Trophoblast cell (in vitro differentiated cells and primary cell): ENCODE data around the gene NDRG2.
A peak's percentile ranks its signal among the peaks of the same experiment; 100 is the strongest.

Source experiments
- DNase-seq, 2 donors: peaks; one replicate each; pipeline ENCODE4 v3.0.0-alpha.2; 2016
- H2AFZ ChIP-seq: 2 replicates; pipeline ENCODE4 v1.6.1; 2013; ENCODE audit warnings: low read length, moderate library complexity, mild to moderate bottlenecking; ENCODE audit not compliant: insufficient read depth, poor library complexity
- H2AK5ac ChIP-seq: 2 replicates; pipeline ENCODE4 v1.6.1; 2013; ENCODE audit warnings: mild to moderate bottlenecking, low read length
- H2BK120ac ChIP-seq: 2 replicates; pipeline ENCODE4 v1.6.1; 2013; ENCODE audit warnings: low read length, mild to moderate bottlenecking, moderate library complexity; ENCODE audit not compliant: insufficient read depth, poor library complexity
- H2BK12ac ChIP-seq: 2 replicates; pipeline ENCODE4 v1.6.1; 2013; ENCODE audit warnings: mild to moderate bottlenecking, low read length, moderate library complexity
- H2BK5ac ChIP-seq: 2 replicates; pipeline ENCODE4 v1.6.1; 2013; ENCODE audit warnings: low read length, low read depth, moderate library complexity, mild to moderate bottlenecking; ENCODE audit not compliant: poor library complexity
- H3K14ac ChIP-seq: 2 replicates; pipeline ENCODE4 v1.6.1; 2013; ENCODE audit warnings: mild to moderate bottlenecking, low read length
- H3K18ac ChIP-seq: 2 replicates; pipeline ENCODE4 v1.6.1; 2013; ENCODE audit warnings: mild to moderate bottlenecking, low read length
- H3K23ac ChIP-seq: 2 replicates; pipeline ENCODE4 v1.6.1; 2013; ENCODE audit warnings: low read length
- H3K27ac ChIP-seq: 2 replicates; pipeline ENCODE4 v1.5.1; 2013; ENCODE audit warnings: low read depth, mild to moderate bottlenecking, inconsistent platforms, low read length, moderate library complexity
- H3K27me3 ChIP-seq: 2 replicates; pipeline ENCODE4 v1.6.1; 2013; ENCODE audit warnings: inconsistent platforms, mild to moderate bottlenecking, low read length, moderate library complexity; ENCODE audit not compliant: insufficient read depth
- H3K36me3 ChIP-seq, 2 experiments: 1 replicate in 1 of 2; 2 replicates in 1 of 2; pipeline ENCODE4 v1.6.1; 2013; ENCODE audit warnings: low read length in 2 of 2, mild to moderate bottlenecking in 2 of 2, moderate library complexity in 1 of 2; ENCODE audit not compliant: insufficient read depth in 2 of 2, control insufficient read depth in 1 of 2
- H3K4ac ChIP-seq: 2 replicates; pipeline ENCODE4 v1.6.1; 2013; ENCODE audit warnings: low read depth, mild to moderate bottlenecking, low read length, moderate library complexity
- H3K4me1 ChIP-seq, 2 experiments: 1 replicate in 1 of 2; 2 replicates in 1 of 2; pipeline ENCODE4 v1.6.1; 2013; ENCODE audit warnings: low read length in 2 of 2, mild to moderate bottlenecking in 2 of 2, moderate library complexity in 1 of 2; ENCODE audit not compliant: insufficient read depth in 2 of 2, control insufficient read depth in 1 of 2
- H3K4me2 ChIP-seq: 2 replicates; pipeline ENCODE4 v1.6.1; 2013; ENCODE audit warnings: inconsistent platforms, mild to moderate bottlenecking, low read length, moderate library complexity
- H3K4me3 ChIP-seq: 2 replicates; pipeline ENCODE4 v1.5.1; 2013; ENCODE audit warnings: mild to moderate bottlenecking, low read depth, low read length, inconsistent platforms
- H3K79me1 ChIP-seq: one replicate; pipeline ENCODE4 v1.6.1; 2013; ENCODE audit warnings: low read length
- H3K79me2 ChIP-seq: 2 replicates; pipeline ENCODE4 v1.6.1; 2013; ENCODE audit warnings: low read length, mild to moderate bottlenecking; ENCODE audit not compliant: control insufficient read depth, insufficient read depth, poor library complexity
- H3K9ac ChIP-seq: 2 replicates; pipeline ENCODE4 v1.6.1; 2013; ENCODE audit warnings: mild to moderate bottlenecking, low read length
- H3K9me3 ChIP-seq: 2 replicates; pipeline ENCODE4 v1.6.1; 2013; ENCODE audit warnings: low read depth, mild to moderate bottlenecking, control low read depth, inconsistent platforms, low read length; ENCODE audit not compliant: insufficient read depth
- H4K12ac ChIP-seq: 2 replicates; pipeline ENCODE4 v1.6.1; 2013; ENCODE audit warnings: low read depth, mild to moderate bottlenecking, low read length, moderate library complexity
- H4K8ac ChIP-seq: 2 replicates; pipeline ENCODE4 v1.6.1; 2013; ENCODE audit warnings: low read depth, mild to moderate bottlenecking, low read length, moderate library complexity
- H4K91ac ChIP-seq: one replicate; pipeline ENCODE4 v1.6.1; 2013; ENCODE audit warnings: low read depth, mild to moderate bottlenecking, low read length, moderate library complexity
- WGBS: extraction: QIAGEN DNeasy Blood & Tissue Kit; methylation state at CpG from one replicate; pipeline ENCODE4 v1.1.7; 2013; ENCODE audit warnings: missing lambda C conversion rate; ENCODE audit not compliant: insufficient read length, insufficient coverage; ENCODE audit errors: extremely low coverage; 5-methylcytosine and 5-hydroxymethylcytosine counted together

NDRG2 gene

GRCh38 chr14:21071225-21072030 lies 46.6 kb upstream of the NDRG2 start:
- Histone ChIP-seq H3K79me2 (peaks cover 10% of the 10 kb centered on the region), H3K4me2 (peak overlapping the region; percentile 97), H3K4ac (peak overlapping the region; percentile 66), H3K18ac (peak overlapping the region; percentile 88), H4K91ac (peak overlapping the region; percentile 99), H2BK12ac (peak overlapping the region; percentile 61), H3K27ac (peak overlapping the region; percentile 99), H3K36me3 (peaks cover 30 to 36% of the 10 kb centered on the region in 2 experiments), H2AFZ (peak overlapping the region; percentile 53), H3K9me3 (no peaks in the 10 kb centered on the region), H4K12ac (peak overlapping the region; percentile 84), H4K8ac (peak overlapping the region; percentile 91), H3K14ac (peak overlapping the region; percentile 91), H2AK5ac (peak overlapping the region; percentile 31), H2BK5ac (peak overlapping the region; percentile 96), H3K4me1 (peaks cover 15 to 18% of the 10 kb centered on the region in 2 experiments), H2BK120ac (peak overlapping the region; percentile 96), H3K79me1 (peaks cover 24% of the 10 kb centered on the region), H3K4me3 (peak overlapping the region; percentile 82), H3K9ac (peak overlapping the region; percentile 87), H3K23ac (peak overlapping the region; percentile 23), H3K27me3 (no peaks in the 10 kb centered on the region)
- no CpG with 5 or more reads among the region's 37 CpGs for WGBS
- DNase-seq = peak; percentile 28 to 58

GRCh38 chr14:21070610-21071224 lies 45.9 kb upstream of the NDRG2 start:
- Histone ChIP-seq H3K36me3 (peaks cover 26 to 29% of the 10 kb centered on the region in 2 experiments), H3K4ac (peak overlapping the region; percentile 77), H3K14ac (peak overlapping the region; percentile 91), H4K8ac (peak overlapping the region; percentile 91), H3K9me3 (no peaks in the 10 kb centered on the region), H2BK5ac (peak overlapping the region; percentile 96), H3K18ac (peak overlapping the region; percentile 88), H3K4me2 (peak overlapping the region; percentile 97), H2BK12ac (peak overlapping the region; percentile 61), H3K27me3 (no peaks in the 10 kb centered on the region), H3K4me3 (peak overlapping the region; percentile 82), H3K79me1 (peaks cover 24% of the 10 kb centered on the region), H2BK120ac (peak overlapping the region; percentile 96), H3K27ac (peak overlapping the region; percentile 99), H4K12ac (peak overlapping the region; percentile 84), H3K79me2 (peaks cover 10% of the 10 kb centered on the region), H2AFZ (peak overlapping the region; percentile 82), H3K4me1 (peaks cover 15 to 18% of the 10 kb centered on the region in 2 experiments), H3K23ac (peak overlapping the region; percentile 23), H2AK5ac (peak overlapping the region; percentile 31), H3K9ac (peak overlapping the region; percentile 87), H4K91ac (peak overlapping the region; percentile 99)
- peak in 1 of 2 donors; percentile 35 for DNase-seq
- WGBS = no CpG with 5 or more reads among the region's 23 CpGs

GRCh38 chr14:21070083-21070609 lies 45.3 kb upstream of the NDRG2 start, which contains the start of gene ARHGEF40:
ARHGEF40 (plus strand) TSS chr14:21070304; CDS start chr14:21070397, 93 bp downstream.
- no CpG with 5 or more reads among the region's 63 CpGs for WGBS
- H3K9ac ChIP-seq = peak within 1 kb of the TSS; percentile 87

More at GRCh38 chr14:21070083-21070609, 45.3 kb upstream of the NDRG2 start, which contains the start of gene ARHGEF40:
- DNase-seq = peak; percentile 29 to 69
- peak within 1 kb of the TSS; percentile 23 for H3K23ac ChIP-seq
- peak within 1 kb of the TSS; percentile 91 for H3K14ac ChIP-seq
- H3K79me2 ChIP-seq = peaks cover 10% of the 10 kb centered on the region
- H3K4me3 ChIP-seq = peak within 1 kb of the TSS; percentile 82
- peak within 1 kb of the TSS; percentile 99 for H4K91ac ChIP-seq
- H3K27ac ChIP-seq = peak within 1 kb of the TSS; percentile 99
- peak within 1 kb of the TSS; percentile 96 for H2BK5ac ChIP-seq
- no peaks in the 10 kb centered on the region for H3K27me3 ChIP-seq
- peak within 1 kb of the TSS; percentile 95 for H2AK5ac ChIP-seq
- H3K4me2 ChIP-seq = peak within 1 kb of the TSS; percentile 97
- no peaks in the 10 kb centered on the region for H3K9me3 ChIP-seq
- peak within 1 kb of the TSS; percentile 77 for H3K4ac ChIP-seq
- H3K4me1 ChIP-seq = peaks cover 15 to 18% of the 10 kb centered on the region in 2 experiments
- H4K12ac ChIP-seq = peak within 1 kb of the TSS; percentile 84
- peak within 1 kb of the TSS; percentile 88 for H3K18ac ChIP-seq
- peak within 1 kb of the TSS; percentile 96 for H2BK120ac ChIP-seq
- H4K8ac ChIP-seq = peak within 1 kb of the TSS; percentile 91
- H3K36me3 ChIP-seq = peaks cover 21 to 23% of the 10 kb centered on the region in 2 experiments
- peaks cover 24% of the 10 kb centered on the region for H3K79me1 ChIP-seq
- peak within 1 kb of the TSS; percentile 82 for H2AFZ ChIP-seq
- peak within 1 kb of the TSS; percentile 81 for H2BK12ac ChIP-seq
